Stimulated activated CD4-positive, alpha-beta T cell treated with anti-CD3 and anti-CD28 coated beads, Interleukin-12 subunit alpha, Interleukin-12 subunit beta, amount 100 ng/mL, for 48 hours (primary cell): ENCODE measurements around the gene DPP6.

ENCODE experiments used
- DNase-seq, 3 donors: peaks; one replicate each; pipeline ENCODE4 v3.0.0-alpha.2; 2020; ENCODE audit warnings: low read depth in 2 of 3, low spot score in 1 of 3

DPP6 gene

GRCh38 chr7:154517768-154518167, 465.6 kb downstream of the DPP6 start:
- DNase-seq: no peak

- DNase-seq: no peak
These were observed 467.0 kb downstream of the DPP6 start for GRCh38 chr7:154519229-154519628.

GRCh38 chr7:154530136-154530535, 477.9 kb downstream of the DPP6 start:
- no peak for DNase-seq

- no peak for DNase-seq
These were observed 480.6 kb downstream of the DPP6 start for GRCh38 chr7:154532771-154533170.

DNA sequence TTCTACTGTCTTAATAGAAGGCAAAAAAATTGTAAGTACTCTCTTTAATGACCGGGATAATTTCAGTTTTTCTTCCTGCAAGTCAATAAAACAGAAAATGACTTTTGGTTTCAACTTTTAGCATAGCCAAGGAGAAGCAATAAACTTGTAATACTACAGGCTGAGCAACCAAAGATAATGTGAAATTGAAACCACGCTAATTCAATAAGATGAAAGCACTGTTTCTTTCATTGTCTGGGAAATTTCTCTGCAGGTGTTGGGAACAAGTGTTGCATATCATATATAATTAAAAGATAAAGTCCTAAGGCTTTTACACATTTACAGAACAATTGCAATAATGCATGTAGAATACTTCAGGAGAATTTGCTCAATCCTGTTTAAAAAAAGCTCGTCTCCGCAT, 488.4 kb downstream of the DPP6 start:
- no peak for DNase-seq

DNA sequence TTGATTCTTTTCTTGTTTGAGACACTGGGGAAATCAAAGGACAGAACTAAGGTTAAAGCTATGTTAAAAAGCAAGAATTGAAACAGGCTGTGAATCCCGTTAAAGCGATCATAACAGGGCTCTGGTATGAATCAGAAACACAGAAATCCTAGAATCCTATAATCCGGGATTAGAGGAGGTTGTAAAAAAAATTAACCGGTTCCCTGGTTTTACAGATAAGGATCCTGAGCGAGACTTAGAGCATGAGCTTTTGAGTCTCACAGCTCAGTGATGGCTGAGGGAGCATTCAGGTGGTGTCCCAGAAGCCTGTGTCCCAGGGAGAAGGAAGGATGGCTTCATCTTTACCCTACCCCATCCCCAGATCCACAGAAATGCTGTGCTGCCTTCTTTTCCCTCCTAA, 489.4 kb downstream of the DPP6 start:
- DNase-seq: no peak

DNA sequence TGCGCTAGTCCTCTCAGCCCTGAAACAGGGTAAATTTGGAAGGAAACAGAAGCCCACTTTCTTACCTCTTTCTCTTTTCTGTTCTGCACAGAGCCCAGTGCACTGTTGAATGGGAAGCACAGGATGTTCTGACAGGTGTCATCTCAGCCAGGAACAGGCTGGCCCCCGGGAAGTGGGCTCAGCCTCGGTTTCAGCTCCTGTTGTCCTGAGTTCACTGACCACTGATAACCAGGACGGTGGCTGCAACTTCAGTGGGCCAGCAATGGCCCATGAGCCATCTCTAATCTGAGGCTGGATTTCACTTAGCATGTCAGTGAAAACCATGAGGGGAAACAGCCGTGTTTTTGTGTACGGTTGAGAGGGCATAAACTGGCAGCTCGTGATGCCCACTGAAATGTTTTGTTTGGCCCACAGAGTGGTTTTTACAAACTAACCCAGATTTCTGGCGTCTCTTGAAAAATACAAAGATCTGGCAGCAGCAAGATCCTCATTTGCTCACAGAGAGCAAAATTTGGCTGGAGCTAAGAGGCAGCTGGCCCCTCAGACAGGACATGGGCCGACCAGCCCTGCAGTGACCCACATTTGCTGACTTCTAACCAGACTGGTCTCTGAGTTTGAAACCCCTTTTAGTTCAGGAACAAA, 494.9 kb downstream of the DPP6 start:
- DNase-seq: no peak

DNA sequence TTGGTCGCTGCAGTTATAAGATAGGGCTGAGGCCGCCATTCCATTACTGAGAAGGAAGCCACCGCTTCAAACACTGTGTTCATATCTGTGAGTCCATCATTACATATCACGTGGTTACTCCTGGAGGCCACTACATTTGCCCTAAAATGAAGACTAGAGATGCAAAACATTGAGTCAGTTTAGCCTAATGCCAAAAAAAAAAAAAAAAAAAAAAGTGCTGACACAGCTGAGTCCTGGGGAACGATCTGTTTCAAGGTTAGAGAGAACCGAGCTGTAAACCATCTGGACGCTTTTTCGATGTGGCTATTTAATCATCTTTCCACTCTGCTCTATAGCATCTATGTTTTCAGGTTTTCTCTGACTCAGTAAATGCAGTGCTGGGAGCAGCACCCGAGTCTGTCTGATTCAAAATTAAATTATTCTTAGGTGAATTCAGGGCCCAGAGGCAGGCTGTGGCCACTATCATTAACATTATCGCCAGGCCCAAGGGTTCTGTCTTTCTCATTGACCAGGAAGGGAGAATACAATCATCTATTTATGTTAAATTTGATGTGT, 501.6 kb downstream of the DPP6 start:
- no peak for DNase-seq

DNA sequence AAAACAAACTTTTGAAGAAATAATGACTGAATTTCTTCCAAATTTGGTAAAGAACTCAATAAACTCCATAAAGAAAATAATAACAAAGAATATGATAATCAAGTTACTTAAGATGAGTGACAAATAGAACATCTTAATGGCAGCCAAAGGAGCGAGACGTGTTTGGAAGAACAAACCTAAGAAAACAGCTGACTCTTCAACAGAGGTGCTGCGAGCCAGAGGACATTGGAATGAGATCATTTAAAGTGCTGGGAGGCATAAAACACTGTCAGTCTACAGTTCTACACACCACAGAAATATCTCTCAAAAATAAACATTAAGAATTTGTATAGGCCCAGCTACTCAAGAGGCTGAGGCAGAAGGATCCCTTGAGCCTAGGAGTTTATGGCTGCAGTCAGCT, 507.3 kb downstream of the DPP6 start:
- DNase-seq: no peak

DNA sequence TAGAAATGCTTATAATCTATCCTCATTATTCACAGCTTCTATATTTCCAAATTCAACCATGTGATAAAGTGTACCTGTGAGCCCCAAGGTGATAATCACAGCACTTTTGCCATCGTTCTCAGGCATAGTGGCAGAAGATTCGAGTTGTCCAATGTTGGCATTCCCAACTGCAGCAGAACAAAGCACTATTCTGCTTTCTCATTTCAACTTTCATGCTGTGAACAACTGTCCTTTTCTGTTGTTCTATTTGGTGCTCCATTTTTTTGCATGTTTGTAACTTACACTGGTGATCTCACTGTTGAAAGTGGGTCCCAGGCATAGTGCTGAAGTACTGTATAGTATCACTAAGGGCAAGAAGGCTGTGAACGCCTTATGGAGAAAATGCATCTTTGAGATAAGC, 512.5 kb downstream of the DPP6 start:
- DNase-seq: no peak

DNA sequence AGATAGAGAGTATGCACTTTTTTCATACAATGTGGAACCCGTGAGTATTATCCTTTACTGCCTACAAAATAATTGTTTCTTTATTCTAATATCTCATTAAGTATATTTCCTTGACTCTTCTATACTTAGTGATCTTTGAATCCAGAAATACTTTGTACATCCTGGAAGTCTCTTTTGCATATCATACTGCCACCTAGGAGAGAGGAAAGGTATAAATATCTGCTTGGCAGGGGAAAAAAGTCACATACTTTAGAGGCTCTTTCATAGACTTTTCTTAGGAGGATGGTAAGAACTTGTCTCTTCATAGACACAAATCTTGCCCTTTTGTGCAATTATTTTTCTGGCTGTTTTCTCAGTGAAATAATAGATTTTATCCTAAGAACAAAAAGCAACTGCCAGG, 514.7 kb downstream of the DPP6 start:
- DNase-seq: no peak

GRCh38 chr7:154568346-154568745, 516.1 kb downstream of the DPP6 start:
- no peak for DNase-seq

DNA sequence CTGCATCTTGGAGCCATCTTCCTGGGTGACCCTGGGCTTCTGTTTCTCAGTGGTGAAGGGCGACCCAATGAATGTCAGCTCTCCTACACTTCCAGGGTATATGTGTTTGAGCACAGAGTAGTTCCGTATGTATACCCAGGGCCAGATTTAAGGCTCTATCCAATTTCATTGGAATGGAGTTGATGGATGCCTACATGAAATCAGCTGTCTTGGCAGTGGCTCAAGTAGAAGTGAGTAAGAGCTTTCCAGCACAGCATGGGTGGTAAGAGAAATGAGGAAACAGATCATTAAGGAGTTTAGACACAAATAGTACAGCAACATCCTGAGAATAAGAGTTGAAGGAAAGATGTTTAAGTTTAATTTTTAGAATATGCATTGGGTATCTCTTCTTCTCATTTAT, 517.7 kb downstream of the DPP6 start:
- no peak for DNase-seq

DNA sequence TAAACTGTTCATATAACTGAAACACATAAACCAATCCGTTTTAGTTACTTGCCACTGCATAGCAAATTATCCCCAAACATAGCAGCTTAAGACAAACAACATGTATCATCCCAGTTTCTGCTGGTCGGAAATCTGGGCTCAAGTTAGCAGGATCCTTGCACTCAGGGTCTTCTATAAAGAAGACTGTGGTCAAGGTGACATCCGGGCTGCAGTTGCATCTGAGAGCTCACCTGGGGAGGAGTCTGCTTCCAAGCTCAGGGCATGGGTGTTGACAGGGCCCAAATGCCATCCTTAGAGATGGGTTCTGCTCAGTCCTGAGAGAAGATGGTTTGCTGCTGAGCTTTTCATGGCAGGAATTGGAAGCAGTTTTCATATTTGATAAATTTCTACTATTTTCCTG, 519.6 kb downstream of the DPP6 start:
- no peak for DNase-seq

DNA sequence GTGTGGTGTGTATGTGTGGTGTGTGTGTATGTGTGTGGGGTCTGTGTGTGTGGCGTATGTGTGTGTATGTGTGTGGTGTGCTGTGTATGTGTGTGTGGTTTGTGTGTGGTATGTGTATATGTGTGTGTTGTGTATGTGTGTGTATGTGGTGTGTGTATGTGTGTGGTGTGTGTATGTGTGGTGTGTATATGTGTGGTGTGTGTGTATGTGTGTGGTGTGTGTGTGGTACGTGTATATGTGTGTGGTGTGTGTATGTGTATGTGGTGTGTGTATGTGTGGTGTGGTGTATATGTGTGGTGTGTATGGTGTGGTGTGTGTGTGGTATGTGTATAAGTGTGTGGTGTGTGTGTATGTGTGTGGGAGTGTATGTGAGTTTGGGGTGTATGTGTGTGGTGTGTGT, 522.0 kb downstream of the DPP6 start:
- no peak for DNase-seq

DNA sequence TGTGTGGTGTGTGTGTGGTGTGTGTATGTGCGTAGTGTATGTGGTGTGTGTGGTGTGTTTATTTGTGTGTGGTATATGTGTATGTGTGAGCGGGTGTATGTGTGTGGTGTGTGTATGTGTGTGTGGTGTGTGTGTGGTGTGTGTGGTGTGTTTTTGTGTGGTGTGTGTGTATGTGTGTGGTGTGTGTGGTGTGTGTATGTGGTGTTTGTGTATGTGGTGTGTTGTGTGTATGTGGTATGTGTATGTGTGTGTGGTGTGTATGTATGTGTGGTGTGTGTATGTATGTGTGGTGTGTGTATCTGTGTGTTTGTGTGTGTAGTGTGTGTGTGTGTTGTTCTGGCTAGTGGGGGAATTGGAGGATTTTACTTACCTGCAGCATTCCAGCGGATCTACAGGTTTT, 523.3 kb downstream of the DPP6 start:
- DNase-seq: no peak

GRCh38 chr7:154576604-154577003, 524.4 kb downstream of the DPP6 start:
- DNase-seq: no peak

GRCh38 chr7:154577141-154577873, 525.1 kb downstream of the DPP6 start:
- no peak for DNase-seq

DNA sequence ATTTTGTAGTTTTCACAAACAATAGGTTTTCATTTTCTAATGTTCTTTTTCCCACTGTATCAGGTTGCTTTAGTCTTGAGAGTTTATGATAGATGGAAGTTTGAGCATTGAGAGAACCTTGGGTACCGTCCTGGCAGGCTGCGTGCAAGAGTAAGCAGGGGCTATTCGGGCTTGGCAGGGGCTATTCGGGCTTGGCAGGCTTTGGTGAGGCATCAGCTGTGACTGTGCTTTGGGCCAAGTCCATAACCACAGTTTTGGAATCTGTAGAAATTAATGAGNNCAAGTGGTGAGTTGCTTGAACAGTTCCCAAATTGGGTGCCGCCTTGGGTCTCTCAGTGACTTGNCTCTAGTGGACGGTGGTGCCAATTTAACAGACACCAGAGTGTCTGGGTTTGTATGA, 526.1 kb downstream of the DPP6 start:
- no peak for DNase-seq

GRCh38 chr7:154579711-154580110, 527.5 kb downstream of the DPP6 start:
- no peak for DNase-seq

DNA sequence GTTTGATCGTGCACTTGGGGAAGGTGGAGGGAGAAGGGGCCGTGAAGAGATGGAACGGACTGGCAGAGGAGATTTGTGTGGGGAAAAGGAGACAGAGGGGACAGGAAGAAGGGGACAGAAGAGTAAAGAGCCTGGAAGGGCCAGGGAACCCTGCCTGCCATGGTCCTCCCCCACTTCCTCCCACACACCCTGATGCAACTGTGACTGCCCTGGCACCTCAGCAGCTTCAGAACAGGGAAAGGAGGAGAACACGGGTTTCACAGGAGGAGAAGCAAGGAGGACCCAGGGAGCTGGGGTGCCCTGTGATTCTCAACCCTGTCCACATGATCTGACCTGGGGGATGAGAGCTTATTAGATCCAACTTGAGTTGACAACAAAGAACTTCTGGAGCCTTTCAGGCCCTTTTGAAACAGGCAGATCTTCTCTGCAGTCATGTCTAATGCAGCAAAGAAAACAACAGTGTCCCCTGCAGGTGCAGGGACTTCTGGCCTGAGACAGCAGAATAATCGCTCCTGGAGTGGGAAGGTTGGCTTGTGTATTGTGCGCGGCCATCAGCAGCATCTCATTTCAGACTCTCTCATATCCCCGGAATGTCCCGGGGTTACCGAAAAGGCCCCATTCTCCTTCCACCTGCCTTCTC, 529.2 kb downstream of the DPP6 start:
- no peak for DNase-seq

DNA sequence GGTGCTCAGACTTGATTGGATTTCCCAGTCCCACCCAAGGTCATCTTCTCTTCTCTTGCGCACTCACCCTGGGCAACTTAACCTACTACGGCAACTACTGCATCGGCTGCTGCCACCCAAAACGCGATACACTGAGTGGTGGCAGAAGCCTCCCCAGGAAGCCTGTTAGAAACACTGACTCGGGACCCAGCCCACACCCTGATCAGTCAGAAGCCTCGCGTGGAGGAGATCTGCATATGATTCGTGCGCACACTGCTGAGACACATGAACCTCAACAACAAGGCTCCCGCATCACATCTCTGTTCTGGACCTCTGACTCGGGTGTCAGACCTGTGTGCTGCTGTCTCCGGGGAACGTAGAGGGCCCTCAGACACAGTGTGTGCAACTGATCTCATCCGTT, 531.3 kb downstream of the DPP6 start:
- DNase-seq: no peak
